BLaER1 treated with 17β-estradiol and CSF1 and Interleukin-3, amounts not matched to agents 10 nM and 100 nM (cell line): ENCODE results near the gene ZNF197.
"Not testable (repeated sequence)": the region's sequence is repeated elsewhere in the genome, so short reads cannot be mapped to it uniquely, and the experiment has no call there.

Source experiments
- H3K27ac ChIP-seq, 11 experiments: shearing (Covaris generic); formaldehyde crosslinking; 2 replicates each; pipeline ENCODE4 v1.8.1; 2022
- H3K27me3 ChIP-seq, 11 experiments: shearing (Covaris generic); formaldehyde crosslinking; 2 replicates each; pipeline ENCODE4 v1.8.1; 2022
- H3K36me3 ChIP-seq, 11 experiments: shearing (Covaris generic); formaldehyde crosslinking; 2 replicates each; pipeline ENCODE4 v1.8.1; 2022
- H3K4me1 ChIP-seq, 10 experiments: shearing (Covaris generic); formaldehyde crosslinking; 2 replicates each; pipeline ENCODE4 v1.8.1; 2022
- H3K4me2 ChIP-seq, 11 experiments: shearing (Covaris generic); formaldehyde crosslinking; 2 replicates each; pipeline ENCODE4 v1.8.1; 2022
- H3K4me3 ChIP-seq, 10 experiments: shearing (Covaris generic); formaldehyde crosslinking; 2 replicates each; pipeline ENCODE4 v1.8.1; 2022
- H3K9ac ChIP-seq, 11 experiments: shearing (Covaris generic); formaldehyde crosslinking; 2 replicates each; pipeline ENCODE4 v1.8.1; 2022
- H3K9me3 ChIP-seq, 11 experiments: shearing (Covaris generic); formaldehyde crosslinking; replicated peaks in 1 of 11; 2 replicates each; pipeline ENCODE4 v1.8.1; 2022
- H4K20me1 ChIP-seq, 11 experiments: shearing (Covaris generic); formaldehyde crosslinking; 2 replicates each; pipeline ENCODE4 v1.8.1; 2022
- Cebpa-rat ChIP-seq, 11 experiments: shearing (Covaris generic); IDR thresholded peaks; 2 replicates each; pipeline ENCODE4 v1.8.1; 2022

The ZNF197 gene

GRCh38 chr3:44649709-44650108, 24.9 kb downstream of the ZNF197 start:
- no peak for TF ChIP-seq Cebpa-rat (IDR thresholded peaks at IDR 0.05)
- H3K9me3 ChIP-seq = peaks cover 19 to 61% (median 34%) of the 10 kb centered on the region in 11 experiments

GRCh38 chr3:44654039-44654438, 29.2 kb downstream of the ZNF197 start:
- H3K4me2 ChIP-seq = no peak overlapping the region
- H3K4me3 ChIP-seq = no peak overlapping the region
- peaks cover 16 to 48% (median 27%) of the 10 kb centered on the region in 11 experiments for H3K9me3 ChIP-seq
- H3K9ac ChIP-seq = no peak overlapping the region
- H4K20me1 ChIP-seq = no peaks in the 10 kb centered on the region
- no peak for TF ChIP-seq Cebpa-rat (IDR thresholded peaks at IDR 0.05)
- no peaks in the 10 kb centered on the region for H3K4me1 ChIP-seq
- peaks cover 10 to 51% (median 18%) of the 10 kb centered on the region in 11 experiments; a peak in 21 of 22 replicates for H3K36me3 ChIP-seq
- H3K27me3 ChIP-seq = no peaks in the 10 kb centered on the region
- H3K27ac ChIP-seq = no peak overlapping the region

More at GRCh38 chr3:44649709-44650108, 24.9 kb downstream of the ZNF197 start:
- Histone ChIP-seq H3K9ac (no peak overlapping the region), H3K4me2 (no peak overlapping the region), H3K36me3 (peaks cover 27 to 72% (median 38%) of the 10 kb centered on the region in 11 experiments), H3K27me3 (no peaks in the 10 kb centered on the region), H4K20me1 (no peaks in the 10 kb centered on the region), H3K4me3 (no peak overlapping the region), H3K27ac (no peak overlapping the region), H3K4me1 (no peaks in the 10 kb centered on the region)

DNA sequence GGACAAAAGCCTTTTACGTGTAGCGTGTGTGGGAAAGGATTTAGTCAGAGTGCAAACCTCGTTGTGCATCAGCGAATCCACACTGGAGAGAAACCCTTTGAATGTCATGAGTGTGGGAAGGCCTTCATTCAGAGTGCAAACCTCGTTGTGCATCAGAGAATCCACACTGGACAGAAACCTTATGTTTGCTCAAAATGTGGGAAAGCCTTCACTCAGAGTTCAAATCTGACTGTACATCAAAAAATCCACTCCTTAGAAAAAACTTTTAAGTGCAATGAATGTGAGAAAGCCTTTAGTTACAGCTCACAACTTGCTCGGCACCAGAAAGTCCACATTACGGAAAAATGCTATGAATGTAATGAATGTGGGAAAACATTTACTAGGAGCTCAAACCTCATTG, 34.2 kb downstream of the ZNF197 start:
- Histone ChIP-seq H3K9ac (no peak overlapping the region), H3K36me3 (peaks cover 20 to 43% (median 30%) of the 10 kb centered on the region in 11 experiments), H4K20me1 (no peaks in the 10 kb centered on the region)

GRCh38 chr3:44659434-44659833, 34.6 kb downstream of the ZNF197 start:
- H3K4me1 ChIP-seq = no peaks in the 10 kb centered on the region
- H3K9ac ChIP-seq = no peak overlapping the region
- H3K36me3 ChIP-seq = peaks cover 20 to 39% (median 30%) of the 10 kb centered on the region in 11 experiments

More for the DNA sequence above, 34.2 kb downstream of the ZNF197 start:
- no peaks in the 10 kb centered on the region for H3K27me3 ChIP-seq
- no peaks in the 10 kb centered on the region for H3K4me1 ChIP-seq
- TF ChIP-seq Cebpa-rat (IDR thresholded peaks at IDR 0.05) = no peak
- no peak overlapping the region for H3K4me2 ChIP-seq
- H3K9me3 ChIP-seq = peaks cover 36 to 61% (median 44%) of the 10 kb centered on the region in 11 experiments
- H3K4me3 ChIP-seq = no peak overlapping the region
- H3K27ac ChIP-seq = no peak overlapping the region

GRCh38 chr3:44661189-44661588, 36.4 kb downstream of the ZNF197 start:
- Histone ChIP-seq H3K27me3 (no peaks in the 10 kb centered on the region), H3K4me3 (no peak overlapping the region), H3K9ac (no peak overlapping the region), H3K4me1 (no peaks in the 10 kb centered on the region), H3K27ac (no peak overlapping the region), H3K9me3 (peaks cover 36 to 58% (median 44%) of the 10 kb centered on the region in 11 experiments), H4K20me1 (no peaks in the 10 kb centered on the region), H3K4me2 (no peak overlapping the region), H3K36me3 (peaks cover 20 to 39% (median 30%) of the 10 kb centered on the region in 11 experiments)
- TF ChIP-seq Cebpa-rat (IDR thresholded peaks at IDR 0.05) = no peak

More at GRCh38 chr3:44659434-44659833, 34.6 kb downstream of the ZNF197 start:
- Histone ChIP-seq H3K27ac (no peak overlapping the region), H3K9me3 (peaks cover 36 to 58% (median 44%) of the 10 kb centered on the region in 11 experiments), H3K27me3 (no peaks in the 10 kb centered on the region), H4K20me1 (no peaks in the 10 kb centered on the region), H3K4me3 (no peak overlapping the region), H3K4me2 (no peak overlapping the region)
- no peak for TF ChIP-seq Cebpa-rat (IDR thresholded peaks at IDR 0.05)

DNA sequence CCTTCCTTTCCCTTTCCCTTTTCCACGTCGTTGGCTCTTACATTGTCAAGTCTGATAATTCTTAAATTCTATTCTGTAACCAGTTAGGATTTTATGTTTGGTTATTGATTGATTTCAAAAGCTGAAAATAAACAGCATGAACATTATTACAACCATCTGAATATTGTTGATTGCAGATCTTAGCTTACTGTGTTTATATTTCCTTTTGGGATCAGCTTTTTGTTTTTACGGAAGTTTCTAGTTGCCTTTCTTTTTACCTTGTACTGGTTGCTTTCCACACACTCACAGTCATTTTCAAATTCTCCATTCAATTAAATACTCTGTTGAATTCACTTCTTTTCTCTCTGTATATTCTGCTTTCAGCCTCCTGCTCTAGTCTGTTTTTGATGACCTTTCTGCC, 40.3 kb downstream of the ZNF197 start:
- no peak overlapping the region for H3K27ac ChIP-seq
- no peak for TF ChIP-seq Cebpa-rat (IDR thresholded peaks at IDR 0.05)

DNA sequence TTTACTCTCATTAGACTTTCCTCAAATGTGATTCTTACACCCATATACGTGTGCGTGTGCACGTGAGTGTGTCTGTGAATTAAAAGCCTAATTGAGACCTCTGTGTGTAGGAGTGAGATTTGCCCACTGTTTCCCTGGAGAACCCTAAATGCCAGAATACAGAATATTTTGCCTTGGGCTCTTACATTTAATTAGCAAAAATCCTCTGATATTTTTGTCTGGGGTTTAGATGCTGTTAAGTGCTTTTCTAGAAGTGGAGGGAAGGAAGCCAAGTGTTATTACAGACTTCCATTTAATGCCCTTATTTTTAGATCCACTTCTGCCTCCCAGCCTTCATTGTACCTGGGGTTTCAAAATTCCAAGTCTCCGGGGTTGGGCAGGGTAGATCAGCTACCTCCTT, 41.5 kb downstream of the ZNF197 start:
- Histone ChIP-seq H3K27me3 (no peaks in the 10 kb centered on the region), H3K36me3 (no peaks in the 10 kb centered on the region), H3K9me3 (peaks cover 0 to 13% (median 4%) of the 10 kb centered on the region in 11 experiments; a peak in 10 of 22 replicates), H3K4me2 (no peak overlapping the region), H3K27ac (no peak overlapping the region), H4K20me1 (no peaks in the 10 kb centered on the region), H3K4me3 (no peak overlapping the region), H3K9ac (no peak overlapping the region), H3K4me1 (no peaks in the 10 kb centered on the region)
- no peak for TF ChIP-seq Cebpa-rat (IDR thresholded peaks at IDR 0.05)

More for the DNA sequence above, 40.3 kb downstream of the ZNF197 start:
- Histone ChIP-seq H3K9me3 (peaks cover 7 to 21% (median 14%) of the 10 kb centered on the region in 11 experiments), H3K4me2 (no peak overlapping the region), H3K9ac (no peak overlapping the region), H3K36me3 (peaks cover 0 to 7% (median 2%) of the 10 kb centered on the region in 11 experiments; a peak in 12 of 22 replicates), H3K4me3 (no peak overlapping the region), H3K4me1 (no peaks in the 10 kb centered on the region), H3K27me3 (no peaks in the 10 kb centered on the region), H4K20me1 (no peaks in the 10 kb centered on the region)

- Histone ChIP-seq H3K4me2 (no peak overlapping the region), H3K9ac (no peak overlapping the region), H3K4me1 (no peaks in the 10 kb centered on the region), H3K36me3 (no peaks in the 10 kb centered on the region), H3K9me3 (peaks cover 0 to 37% (median 15%) of the 10 kb centered on the region in 11 experiments; a peak in 15 of 22 replicates), H3K4me3 (no peak overlapping the region), H3K27ac (no peak overlapping the region), H4K20me1 (no peaks in the 10 kb centered on the region), H3K27me3 (no peaks in the 10 kb centered on the region)
- TF ChIP-seq Cebpa-rat (IDR thresholded peaks at IDR 0.05) = no peak
Observed at GRCh38 chr3:44669760-44670159, 44.9 kb downstream of the ZNF197 start.

DNA sequence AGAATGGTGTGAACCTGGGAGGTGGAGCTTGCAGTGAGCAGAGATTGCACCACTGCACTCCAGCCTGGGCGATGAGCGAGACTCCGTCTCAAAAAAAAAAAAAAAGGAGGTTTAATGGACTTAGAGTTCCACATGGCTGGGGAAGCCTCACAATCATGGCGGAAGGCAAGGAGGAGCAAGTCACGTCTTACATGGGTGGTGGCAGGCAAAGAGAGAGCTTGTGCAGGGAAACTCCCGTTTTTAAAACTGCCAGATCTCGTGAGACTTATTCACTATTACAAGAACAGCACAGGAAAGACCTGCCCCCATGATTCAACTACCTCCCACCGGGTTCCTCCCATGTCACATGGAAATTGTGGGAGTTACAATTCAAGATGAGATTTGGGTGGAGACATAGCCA, 48.6 kb downstream of the ZNF197 start:
- H3K4me1 ChIP-seq = not testable (repeated sequence)

DNA sequence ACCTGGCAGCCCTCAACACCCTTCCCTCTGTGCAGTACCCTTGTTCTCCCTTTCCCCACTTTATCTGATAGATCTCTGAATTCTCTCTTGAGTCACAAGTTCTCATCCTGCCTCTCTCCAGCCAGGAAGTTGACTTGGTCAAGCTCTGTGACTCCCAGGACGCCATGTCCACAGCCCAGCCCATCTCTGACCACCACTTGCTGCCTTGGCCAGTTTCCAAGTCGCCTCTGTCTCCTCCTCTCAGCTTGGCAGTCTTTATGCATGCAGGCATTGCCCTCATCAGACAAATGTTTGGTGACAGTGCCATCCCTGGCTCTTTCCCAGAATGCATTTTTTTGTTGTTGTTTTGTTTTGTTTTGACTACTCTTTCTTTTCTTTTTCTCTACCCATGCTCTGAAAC, 49.4 kb downstream of the ZNF197 start:
- H4K20me1 ChIP-seq = no peaks in the 10 kb centered on the region
- peaks cover 0 to 37% (median 15%) of the 10 kb centered on the region in 11 experiments; a peak in 14 of 22 replicates for H3K9me3 ChIP-seq
- no peaks in the 10 kb centered on the region for H3K36me3 ChIP-seq
- TF ChIP-seq Cebpa-rat (IDR thresholded peaks at IDR 0.05) = no peak
- H3K4me3 ChIP-seq = no peak overlapping the region
- H3K9ac ChIP-seq = no peak overlapping the region
- peaks cover 0 to 6% (median 0%) of the 10 kb centered on the region in 10 experiments; a peak in 1 of 20 replicates for H3K4me1 ChIP-seq
- H3K27me3 ChIP-seq = no peaks in the 10 kb centered on the region
- H3K4me2 ChIP-seq = no peak overlapping the region
- no peak overlapping the region for H3K27ac ChIP-seq

More for the DNA sequence above, 48.6 kb downstream of the ZNF197 start:
- H3K36me3 ChIP-seq, H3K4me3 ChIP-seq, H3K9ac ChIP-seq, H4K20me1 ChIP-seq, H3K4me2 ChIP-seq, H3K27ac ChIP-seq, H3K27me3 ChIP-seq: not testable (repeated sequence)
- peaks cover 0 to 37% (median 15%) of the 10 kb centered on the region in 11 experiments; a peak in 14 of 22 replicates for H3K9me3 ChIP-seq
